GM12878 (cell line): ENCODE measurements around the gene TCF4. TPM values are rescaled to one million over a fixed set of nuclear protein-coding genes. Genes with fewer than 3 reads are reported as not detected.

Experiments used
- ATAC-seq: fragments of 200-7000 bp; cut with Tn5 transposase; 3 replicates; pipeline ENCODE4 v1.9.1; 2020; ENCODE audit warnings: mild to moderate bottlenecking, moderate library complexity
- BruUV-seq: library from RNA; stranded (reverse); fragments of 400-500 nt; replicated peaks from 2 replicates; lab custom pipeline; 2021; lab: Mats Ljungman, UMichigan
- CTCF ChIA-PET: fragments of 300-600 bp; sonication (Branson Sonifier 250); formaldehyde crosslinking; extraction: SDS; loops from one replicate; lab custom pipeline; 2021; ENCODE audit warnings: inconsistent platforms; lab: Yijun Ruan, JAX
- POLR2A ChIA-PET: fragments of 350-600 bp; formaldehyde crosslinking; extraction: SDS; loops from one replicate; lab custom pipeline; 2021; ENCODE audit warnings: inconsistent platforms; lab: Charles Lee
- RAD21 ChIA-PET: fragments of 300-600 bp; sonication (Branson Sonifier 250); formaldehyde crosslinking; loops from one replicate; lab custom pipeline; 2023; ENCODE audit warnings: antibody characterized with exemption; ENCODE audit not compliant: unreplicated experiment; lab: Charles Lee
- SMC1A ChIA-PET: fragments of 300-600 bp; sonication (Branson Sonifier 250); formaldehyde crosslinking; loops from one replicate; lab custom pipeline; 2023; ENCODE audit not compliant: unreplicated experiment, uncharacterized antibody; lab: Charles Lee
- DNase-seq: peaks from one replicate; pipeline ENCODE4 v3.0.0-alpha.2; 2011; ENCODE audit warnings: low read depth, low spot score
- FAIRE-seq: peaks from 3 replicates; lab custom pipeline; 2011; peaks lifted over from hg19 to GRCh38; lab: Jason Lieb, UNC
- H2AFZ ChIP-seq: 2 replicates; pipeline ENCODE4 v1.6.0; 2011; ENCODE audit warnings: low read depth, low read length, control low read depth; ENCODE audit not compliant: control insufficient read depth
- H3K27ac ChIP-seq: 2 replicates; pipeline ENCODE4 v1.5.1; 2011; ENCODE audit warnings: control low read depth; ENCODE audit not compliant: control insufficient read depth, insufficient read depth
- H3K27me3 ChIP-seq, 2 experiments: replicated peaks in 1 of 2; 2 replicates each; pipeline versions ENCODE4 v1.6.0 to v1.6.1; 2011; ENCODE audit warnings: low read length in 1 of 2; ENCODE audit not compliant: control insufficient read depth in 2 of 2, insufficient read depth in 2 of 2
- H3K36me3 ChIP-seq, 2 experiments: 2 replicates each; pipeline ENCODE4 v1.5.1; 2011; ENCODE audit warnings: low read length in 1 of 2; ENCODE audit not compliant: control insufficient read depth in 2 of 2, insufficient read depth in 2 of 2
- H3K4me1 ChIP-seq: 2 replicates; pipeline ENCODE4 v1.6.1; 2011; ENCODE audit warnings: mild to moderate bottlenecking, low read length, moderate library complexity, mixed read lengths; ENCODE audit not compliant: control insufficient read depth, insufficient read depth
- H3K4me2 ChIP-seq: 2 replicates; pipeline ENCODE4 v1.6.0; 2011; ENCODE audit warnings: control low read depth; ENCODE audit not compliant: control insufficient read depth, insufficient read depth
- H3K4me3 ChIP-seq: fragments of 200-600 bp; sonication (generic); 2 replicates; pipeline ENCODE4 v1.5.1; 2016
- H3K79me2 ChIP-seq: 2 replicates; pipeline ENCODE4 v1.6.0; 2011; ENCODE audit warnings: low read length; ENCODE audit not compliant: control insufficient read depth, insufficient read depth
- H3K9ac ChIP-seq: 2 replicates; pipeline ENCODE4 v1.8.0; 2011; ENCODE audit warnings: low read length, control low read depth, mixed read lengths; ENCODE audit not compliant: control insufficient read depth, insufficient read depth
- H3K9me3 ChIP-seq: replicated peaks from 3 replicates; pipeline ENCODE4 v1.5.1; 2011; ENCODE audit warnings: mild to moderate bottlenecking, low read length; ENCODE audit not compliant: control insufficient read depth, insufficient read depth
- H4K20me1 ChIP-seq: 2 replicates; pipeline ENCODE4 v1.6.0; 2011; ENCODE audit not compliant: control insufficient read depth, insufficient read depth
- CBX3 ChIP-seq: fragments of 200-600 bp; sonication (generic); IDR thresholded peaks from 2 replicates; pipeline ENCODE4 v1.6.1; 2016; ENCODE audit warnings: low read depth, borderline replicate concordance
- FOXK2 ChIP-seq: fragments of 450-650 bp; IDR thresholded peaks from 2 replicates; pipeline ENCODE4 v1.6.1; 2017; ENCODE audit warnings: mild to moderate bottlenecking, moderate library complexity
- IKZF1 ChIP-seq: fragments of 450-650 bp; conservative IDR thresholded peaks from 2 replicates; pipeline ENCODE4 v1.6.1; 2017; ENCODE audit warnings: antibody characterized with exemption, mild to moderate bottlenecking
- IRF4 ChIP-seq: IDR thresholded peaks from 2 replicates; pipeline ENCODE4 v1.6.1; 2011; ENCODE audit warnings: low read depth, low read length
- POLR2AphosphoS2 ChIP-seq: IDR thresholded peaks from 2 replicates; pipeline ENCODE4 v1.6.1; 2011; ENCODE audit warnings: low read depth, mild to moderate bottlenecking, low read length, improper control_type of control experiment, moderate library complexity
- RAD21 ChIP-seq: IDR thresholded peaks from 2 replicates; pipeline ENCODE4 v1.6.1; 2011; ENCODE audit warnings: mild to moderate bottlenecking, low read depth, low read length, moderate library complexity; ENCODE audit not compliant: insufficient read depth
- RUNX3 ChIP-seq: IDR thresholded peaks from 2 replicates; pipeline ENCODE4 v1.6.1; 2012; ENCODE audit warnings: low read length, inconsistent platforms
- SPI1 ChIP-seq: IDR thresholded peaks from 2 replicates; pipeline ENCODE4 v1.6.1; 2011; ENCODE audit warnings: low read depth, mild to moderate bottlenecking, low read length, moderate library complexity, borderline replicate concordance; ENCODE audit not compliant: insufficient read depth
- STAT1 ChIP-seq: fragments of 450-650 bp; conservative IDR thresholded peaks from 2 replicates; pipeline ENCODE4 v1.6.1; 2014; ENCODE audit warnings: antibody characterized with exemption, mild to moderate bottlenecking
- STAT3 ChIP-seq: IDR thresholded peaks from 2 replicates; pipeline ENCODE4 v1.6.1; 2011; ENCODE audit warnings: low read depth, low read length, improper control_type of control experiment
- TCF3 ChIP-seq: IDR thresholded peaks from 2 replicates; pipeline ENCODE4 v1.6.1; 2012; ENCODE audit warnings: low read depth, mild to moderate bottlenecking, low read length, borderline replicate concordance; ENCODE audit not compliant: insufficient read depth
- WGBS: methylation state at CpG from one replicate; pipeline ENCODE4 v1.1.6; 2016; ENCODE audit warnings: low lambda C conversion rate; ENCODE audit not compliant: insufficient replicate concordance, insufficient coverage; ENCODE audit errors: missing lambda C conversion rate; 5-methylcytosine and 5-hydroxymethylcytosine counted together
- in situ Hi-C: fragments of 300-500 bp; cut with MboI; formaldehyde crosslinking; loops from 9 replicates; pipeline ENCODE4 v1.14.3; 2018; ENCODE audit warnings: mixed read lengths
- intact Hi-C: fragments of 100-400 bp; cut with micrococcal nuclease; formaldehyde crosslinking; loops from one replicate; pipeline ENCODE4 v1.14.2; 2022; ENCODE audit not compliant: unreplicated experiment
- polyA plus RNA-seq, 11 experiments: library from polyadenylated mRNA; depleted of rRNA in 4 of 11; unstranded in 6 of 11; stranded (reverse) in 5 of 11; fragments of >200 nt; fragmentation: Nextera tagmentation in 4 of 11; fragmentation: Illumina TruSeq in 1 of 11; extraction: Ambion mirVana in 4 of 11; extraction: Trizol in 1 of 11; gene quantifications; 1 replicate in 1 of 11; 2 replicates in 10 of 11; pipeline versions ENCODE4 v1.2.1 to v1.2.3, GENCODE V29; 2011 to 2016; ENCODE audit warnings: inconsistent platforms in 2 of 11, missing spikeins in 2 of 11, low read depth in 1 of 11
- total RNA-seq, 4 experiments: library from RNA; depleted of rRNA in 3 of 4; stranded (reverse); fragments of >200 nt in 3 of 4; fragmentation: Illumina TruSeq in 1 of 4; extraction: Trizol in 1 of 4; gene quantifications; 2 replicates each; pipeline versions ENCODE4 v1.2.1 to v1.2.3, GENCODE V29; 2013 to 2021
- TF ChIP-seq, protein P1 (sequence below): IDR thresholded peaks from 2 replicates; pipeline ENCODE4 v1.6.1; 2012; ENCODE audit warnings: low read length, inconsistent platforms
- TF ChIP-seq, protein P2 (sequence below): fragments of 450-650 bp; IDR thresholded peaks from 2 replicates; pipeline ENCODE4 v1.6.1; 2017; ENCODE audit warnings: mild to moderate bottlenecking
- TF ChIP-seq, protein P3 (sequence below): fragments of 450-650 bp; formaldehyde crosslinking; IDR thresholded peaks from 2 replicates; pipeline ENCODE4 v1.4.0; 2020; ENCODE audit warnings: mild to moderate bottlenecking, moderate library complexity

TCF4 gene
- total and polyA plus RNA-seq, 10 of the 15 experiments (the other 5 are each of a cell fraction or from before 2014, with no cell fraction given) = 15.2 to 94.0 (median 31.5) TPM

DNA sequence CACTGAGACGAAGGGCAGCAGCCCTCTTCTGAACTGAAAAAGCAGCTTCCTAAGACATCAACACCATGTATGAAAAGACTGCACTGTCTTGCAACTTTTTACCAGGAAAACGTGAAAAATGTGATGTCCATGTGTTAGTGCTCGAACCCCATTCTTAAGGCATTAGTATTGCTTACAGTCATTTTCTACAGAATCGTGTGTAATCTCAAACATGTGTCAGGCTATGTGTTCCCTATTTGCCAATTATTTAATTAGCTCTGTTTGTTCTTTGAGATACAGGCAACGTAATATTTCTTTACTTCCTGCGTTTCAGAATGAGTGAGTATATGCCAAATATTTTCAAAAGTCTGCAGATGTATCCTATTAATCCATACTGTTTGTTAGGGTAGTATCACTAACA, 321.0 kb downstream of the TCF4 start:
- DNase-seq (no peak), FAIRE-seq (no peak), ATAC-seq (no peak)
- peaks cover 39% of the 10 kb centered on the region for H3K79me2 ChIP-seq
- intact Hi-C loops (no loop called here), in situ Hi-C loops (no loop called here)
- peak overlapping the region; percentile 86 for H3K4me2 ChIP-seq
- no peak overlapping the region for H3K9ac ChIP-seq
- RAD21 ChIA-PET = interaction anchor here (0.6 to 6.7 kb wide), 17 partner anchors 8 to 711 kb away, joined by 3 to 93 read pairs (median 22); no protein-coding TSS in a partner anchor
- peaks cover 9 to 48% of the 10 kb centered on the region in 2 experiments for H3K36me3 ChIP-seq
- no peak overlapping the region for H3K4me3 ChIP-seq
- BruUV-seq = no TSS peak
- POLR2A ChIA-PET = interaction anchor here (0.6 to 5.3 kb wide), 10 partner anchors 10 to 1295 kb away, joined by 3 to 70 read pairs (median 10); no protein-coding TSS in a partner anchor
- SMC1A ChIA-PET = interaction anchor here (0.9 to 8.4 kb wide), 13 partner anchors 9 to 118 kb away, joined by 3 to 177 read pairs (median 54); no protein-coding TSS in a partner anchor
- H3K4me1 ChIP-seq = peaks cover 61% of the 10 kb centered on the region
- H4K20me1 ChIP-seq = no peaks in the 10 kb centered on the region
- CTCF ChIA-PET = interaction anchor here (1.0 to 6.2 kb wide), 10 partner anchors 16 to 55 kb away, joined by 3 to 75 read pairs (median 20); no protein-coding TSS in a partner anchor
- H2AFZ ChIP-seq = no peak overlapping the region
- peak overlapping the region; percentile 93 for H3K27ac ChIP-seq
- H3K9me3 ChIP-seq = no peaks in the 10 kb centered on the region
- WGBS = 17% methylated on average over 6 of the region's 6 CpGs
- H3K27me3 ChIP-seq = no peaks in the 10 kb centered on the region
- TF ChIP-seq FOXK2 (no peak), TCF3 (no peak), CBX3 (no peak), IKZF1 (no peak), POLR2AphosphoS2 (no peak), STAT3 (no peak), IRF4 (no peak), STAT1 (no peak), SPI1 (no peak), RUNX3 (no peak), RAD21 (no peak)
- TF ChIP-seq, protein P1, sequence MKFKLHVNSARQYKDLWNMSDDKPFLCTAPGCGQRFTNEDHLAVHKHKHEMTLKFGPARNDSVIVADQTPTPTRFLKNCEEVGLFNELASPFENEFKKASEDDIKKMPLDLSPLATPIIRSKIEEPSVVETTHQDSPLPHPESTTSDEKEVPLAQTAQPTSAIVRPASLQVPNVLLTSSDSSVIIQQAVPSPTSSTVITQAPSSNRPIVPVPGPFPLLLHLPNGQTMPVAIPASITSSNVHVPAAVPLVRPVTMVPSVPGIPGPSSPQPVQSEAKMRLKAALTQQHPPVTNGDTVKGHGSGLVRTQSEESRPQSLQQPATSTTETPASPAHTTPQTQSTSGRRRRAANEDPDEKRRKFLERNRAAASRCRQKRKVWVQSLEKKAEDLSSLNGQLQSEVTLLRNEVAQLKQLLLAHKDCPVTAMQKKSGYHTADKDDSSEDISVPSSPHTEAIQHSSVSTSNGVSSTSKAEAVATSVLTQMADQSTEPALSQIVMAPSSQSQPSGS = no peak
- TF ChIP-seq, protein P2, sequence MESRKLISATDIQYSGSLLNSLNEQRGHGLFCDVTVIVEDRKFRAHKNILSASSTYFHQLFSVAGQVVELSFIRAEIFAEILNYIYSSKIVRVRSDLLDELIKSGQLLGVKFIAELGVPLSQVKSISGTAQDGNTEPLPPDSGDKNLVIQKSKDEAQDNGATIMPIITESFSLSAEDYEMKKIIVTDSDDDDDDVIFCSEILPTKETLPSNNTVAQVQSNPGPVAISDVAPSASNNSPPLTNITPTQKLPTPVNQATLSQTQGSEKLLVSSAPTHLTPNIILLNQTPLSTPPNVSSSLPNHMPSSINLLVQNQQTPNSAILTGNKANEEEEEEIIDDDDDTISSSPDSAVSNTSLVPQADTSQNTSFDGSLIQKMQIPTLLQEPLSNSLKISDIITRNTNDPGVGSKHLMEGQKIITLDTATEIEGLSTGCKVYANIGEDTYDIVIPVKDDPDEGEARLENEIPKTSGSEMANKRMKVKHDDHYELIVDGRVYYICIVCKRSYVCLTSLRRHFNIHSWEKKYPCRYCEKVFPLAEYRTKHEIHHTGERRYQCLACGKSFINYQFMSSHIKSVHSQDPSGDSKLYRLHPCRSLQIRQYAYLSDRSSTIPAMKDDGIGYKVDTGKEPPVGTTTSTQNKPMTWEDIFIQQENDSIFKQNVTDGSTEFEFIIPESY = no peak
- TF ChIP-seq, protein P3, sequence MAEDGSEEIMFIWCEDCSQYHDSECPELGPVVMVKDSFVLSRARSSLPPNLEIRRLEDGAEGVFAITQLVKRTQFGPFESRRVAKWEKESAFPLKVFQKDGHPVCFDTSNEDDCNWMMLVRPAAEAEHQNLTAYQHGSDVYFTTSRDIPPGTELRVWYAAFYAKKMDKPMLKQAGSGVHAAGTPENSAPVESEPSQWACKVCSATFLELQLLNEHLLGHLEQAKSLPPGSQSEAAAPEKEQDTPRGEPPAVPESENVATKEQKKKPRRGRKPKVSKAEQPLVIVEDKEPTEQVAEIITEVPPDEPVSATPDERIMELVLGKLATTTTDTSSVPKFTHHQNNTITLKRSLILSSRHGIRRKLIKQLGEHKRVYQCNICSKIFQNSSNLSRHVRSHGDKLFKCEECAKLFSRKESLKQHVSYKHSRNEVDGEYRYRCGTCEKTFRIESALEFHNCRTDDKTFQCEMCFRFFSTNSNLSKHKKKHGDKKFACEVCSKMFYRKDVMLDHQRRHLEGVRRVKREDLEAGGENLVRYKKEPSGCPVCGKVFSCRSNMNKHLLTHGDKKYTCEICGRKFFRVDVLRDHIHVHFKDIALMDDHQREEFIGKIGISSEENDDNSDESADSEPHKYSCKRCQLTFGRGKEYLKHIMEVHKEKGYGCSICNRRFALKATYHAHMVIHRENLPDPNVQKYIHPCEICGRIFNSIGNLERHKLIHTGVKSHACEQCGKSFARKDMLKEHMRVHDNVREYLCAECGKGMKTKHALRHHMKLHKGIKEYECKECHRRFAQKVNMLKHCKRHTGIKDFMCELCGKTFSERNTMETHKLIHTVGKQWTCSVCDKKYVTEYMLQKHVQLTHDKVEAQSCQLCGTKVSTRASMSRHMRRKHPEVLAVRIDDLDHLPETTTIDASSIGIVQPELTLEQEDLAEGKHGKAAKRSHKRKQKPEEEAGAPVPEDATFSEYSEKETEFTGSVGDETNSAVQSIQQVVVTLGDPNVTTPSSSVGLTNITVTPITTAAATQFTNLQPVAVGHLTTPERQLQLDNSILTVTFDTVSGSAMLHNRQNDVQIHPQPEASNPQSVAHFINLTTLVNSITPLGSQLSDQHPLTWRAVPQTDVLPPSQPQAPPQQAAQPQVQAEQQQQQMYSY (CRISPR knock-in tag) = no peak
